Neural cell (in vitro differentiated cells): ENCODE measurements around the gene ASCL5. TPM values are rescaled to one million over a fixed set of nuclear protein-coding genes. Genes with fewer than 3 reads are reported as not detected.

Experiments
- H2AFZ ChIP-seq: fragments of 200-600, 300-800 bp; sonication (generic), shearing (Covaris generic); 2 replicates; pipeline ENCODE4 v1.6.0; 2014; ENCODE audit warnings: low read depth, mild to moderate bottlenecking, antibody characterized with exemption, low read length, moderate library complexity
- H3F3A ChIP-seq: fragments of 200-600 bp; shearing (Covaris generic); 2 replicates; pipeline ENCODE4 v1.6.1; 2016; ENCODE audit warnings: mild to moderate bottlenecking, moderate library complexity, mixed read lengths, antibody characterized with exemption, low read length; ENCODE audit not compliant: insufficient read depth, poor library complexity, severe bottlenecking
- H3K27ac ChIP-seq: fragments of 200-600, 300-800 bp; sonication (generic), shearing (Covaris generic); 2 replicates; pipeline ENCODE4 v1.5.1; 2014; ENCODE audit warnings: mild to moderate bottlenecking, low read length, moderate library complexity
- H3K27me3 ChIP-seq: fragments of 300-800, 200-600 bp; sonication (generic), shearing (Covaris generic); 2 replicates; pipeline ENCODE4 v1.6.0; 2014; ENCODE audit warnings: mild to moderate bottlenecking, low read depth, low read length, moderate library complexity; ENCODE audit not compliant: insufficient read depth
- H3K36me3 ChIP-seq: fragments of 300-800, 200-600 bp; sonication (generic), shearing (Covaris generic); 2 replicates; pipeline ENCODE4 v1.5.1; 2014; ENCODE audit warnings: mild to moderate bottlenecking, antibody characterized with exemption, low read length, moderate library complexity; ENCODE audit not compliant: insufficient read depth
- H3K4me2 ChIP-seq: fragments of 300-800, 200-600 bp; sonication (generic), shearing (Covaris generic); 2 replicates; pipeline ENCODE4 v1.6.0; 2014; ENCODE audit warnings: mild to moderate bottlenecking, low read length
- H3K4me3 ChIP-seq: fragments of 300-800, 200-600 bp; sonication (generic), shearing (Covaris generic); 2 replicates; pipeline ENCODE4 v1.5.1; 2014; ENCODE audit warnings: mild to moderate bottlenecking, low read length, moderate library complexity
- H3K79me2 ChIP-seq: fragments of 200-600 bp; shearing (Covaris generic); replicated peaks from 2 replicates; pipeline ENCODE4 v1.6.0; 2014; ENCODE audit warnings: mild to moderate bottlenecking, low read length, moderate library complexity; ENCODE audit not compliant: insufficient read depth
- H3K9ac ChIP-seq: fragments of 300-800, 200-600 bp; sonication (generic), shearing (Covaris generic); 2 replicates; pipeline ENCODE4 v1.6.1; 2016; ENCODE audit warnings: mild to moderate bottlenecking, low read length, mixed read lengths
- H3K9me2 ChIP-seq: fragments of 200-600 bp; shearing (Covaris generic); 2 replicates; pipeline ENCODE4 v1.6.1; 2016; ENCODE audit warnings: mild to moderate bottlenecking, low read length, mixed read lengths; ENCODE audit not compliant: insufficient read depth
- H3K9me3 ChIP-seq: fragments of 200-600, 300-800 bp; sonication (generic), shearing (Covaris generic); 2 replicates; pipeline ENCODE4 v1.6.1; 2016; ENCODE audit warnings: mild to moderate bottlenecking, mixed run types, low read length, moderate library complexity, mixed read lengths
- H4K20me1 ChIP-seq: fragments of 200-600 bp; shearing (Covaris generic); 2 replicates; pipeline ENCODE4 v1.6.1; 2016; ENCODE audit warnings: mild to moderate bottlenecking, mixed run types; ENCODE audit not compliant: insufficient read depth
- CTCF ChIP-seq: fragments of 450-650 bp; IDR thresholded peaks from 2 replicates; pipeline ENCODE4 v1.5.1; 2014; ENCODE audit warnings: antibody characterized with exemption, mild to moderate bottlenecking, moderate library complexity; ENCODE audit not compliant: poor library complexity, severe bottlenecking
- EP300 ChIP-seq: fragments of 450-650 bp; conservative IDR thresholded peaks from 2 replicates; pipeline ENCODE4 v1.6.1; 2014; ENCODE audit warnings: antibody characterized with exemption, mild to moderate bottlenecking, moderate library complexity; ENCODE audit not compliant: poor library complexity, severe bottlenecking
- EZH2 ChIP-seq: fragments of 200-600, 300-800 bp; shearing (Covaris generic), sonication (generic); IDR thresholded peaks from 2 replicates; pipeline ENCODE4 v1.6.1; 2014; ENCODE audit warnings: antibody characterized with exemption, low read length, borderline replicate concordance, mild to moderate bottlenecking; ENCODE audit not compliant: insufficient read depth, poor library complexity, severe bottlenecking
- MXI1 ChIP-seq: fragments of 450-650 bp; conservative IDR thresholded peaks from 2 replicates; pipeline ENCODE4 v1.6.1; 2014; ENCODE audit warnings: antibody characterized with exemption, mild to moderate bottlenecking; ENCODE audit not compliant: poor library complexity, severe bottlenecking
- POLR2AphosphoS5 ChIP-seq: IDR thresholded peaks from 2 replicates; pipeline ENCODE4 v1.6.1; 2012
- RAD21 ChIP-seq: fragments of 450-650 bp; conservative IDR thresholded peaks from 2 replicates; pipeline ENCODE4 v1.6.1; 2014; ENCODE audit warnings: antibody characterized with exemption, mild to moderate bottlenecking, moderate library complexity
- SMC3 ChIP-seq: fragments of 450-650 bp; conservative IDR thresholded peaks from 2 replicates; pipeline ENCODE4 v1.6.1; 2014; ENCODE audit warnings: antibody characterized with exemption, mild to moderate bottlenecking, moderate library complexity; ENCODE audit not compliant: poor library complexity
- TAF1 ChIP-seq: IDR thresholded peaks from 2 replicates; pipeline ENCODE4 v1.6.1; 2012; ENCODE audit warnings: low read depth
- polyA plus RNA-seq: library from polyadenylated mRNA; depleted of rRNA; stranded (reverse); fragments of >200 nt; gene quantifications from 2 replicates; pipeline ENCODE4 v1.2.3, GENCODE V29; 2014
- TF ChIP-seq, protein P1 (sequence below): IDR thresholded peaks from 2 replicates; pipeline ENCODE4 v1.6.1; 2012; ENCODE audit warnings: borderline replicate concordance

ASCL5 gene
- polyA plus RNA-seq, 1 donor from 2014 or later: not detected

DNA sequence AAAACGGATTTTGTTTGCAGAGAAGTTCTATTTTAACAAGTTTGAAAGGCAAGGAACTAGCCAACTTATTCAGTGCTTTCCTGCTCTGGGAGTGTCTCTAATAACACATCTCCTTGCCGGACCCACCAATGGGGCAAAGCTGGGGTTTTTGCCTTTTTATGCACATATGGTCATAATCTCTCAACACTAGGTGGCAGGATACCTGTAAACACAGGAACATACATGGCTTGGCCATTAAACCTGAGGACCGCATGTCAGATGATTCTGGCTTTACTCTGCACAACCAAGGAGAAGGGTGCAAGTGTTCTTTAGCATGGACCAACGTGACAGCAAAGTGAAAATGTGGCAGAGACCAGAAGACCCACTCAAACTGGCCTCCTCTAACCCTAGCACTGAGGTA lies 22.4 kb upstream of the ASCL5 start:
- peaks cover 11% of the 10 kb centered on the region for H3K79me2 ChIP-seq
- TF ChIP-seq SMC3 (peak; percentile 73), CTCF (peak; percentile 66), RAD21 (peak; percentile 59), MXI1 (no peak)
- H3K27ac ChIP-seq: no peak overlapping the region

DNA sequence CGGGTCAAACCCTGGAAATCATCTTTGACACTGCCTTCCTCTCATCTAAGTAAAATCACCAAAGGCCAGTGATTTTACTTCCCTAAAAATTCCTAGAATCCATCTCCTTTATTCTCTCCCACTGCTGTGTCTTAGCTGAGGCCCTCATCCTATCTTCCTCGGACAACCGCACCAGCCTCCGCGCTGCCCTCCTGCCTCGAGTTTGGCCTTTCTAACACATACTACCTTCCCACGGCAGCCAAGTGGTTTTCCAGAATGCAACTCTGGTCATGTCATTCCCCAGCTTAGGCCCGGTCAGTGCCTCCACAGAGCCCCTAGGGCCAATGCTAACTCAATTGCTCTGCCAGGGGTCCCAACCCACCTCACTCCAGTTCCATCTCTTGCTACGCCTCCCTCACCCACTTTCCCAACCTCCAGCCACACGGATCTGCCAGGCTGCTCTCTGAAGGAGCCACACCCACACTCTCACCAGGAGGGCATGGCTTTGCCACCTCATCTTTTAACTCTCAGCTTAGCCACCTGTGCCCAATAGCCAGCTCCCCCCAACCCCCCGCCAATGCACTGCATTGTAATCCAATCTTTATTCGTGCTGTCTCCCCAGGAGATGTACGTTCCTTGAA lies 20.5 kb upstream of the ASCL5 start:
- Histone ChIP-seq H3F3A (no peaks in the 10 kb centered on the region), H3K4me3 (no peak overlapping the region), H3K79me2 (no peaks in the 10 kb centered on the region), H3K36me3 (peaks cover 6% of the 10 kb centered on the region), H3K4me2 (no peak overlapping the region), H3K9me2 (no peaks in the 10 kb centered on the region), H3K27ac (no peak overlapping the region), H3K9ac (no peak overlapping the region), H2AFZ (no peak overlapping the region), H3K27me3 (no peaks in the 10 kb centered on the region), H4K20me1 (no peaks in the 10 kb centered on the region), H3K9me3 (no peaks in the 10 kb centered on the region)
- TF ChIP-seq RAD21 (no peak), TAF1 (no peak), POLR2AphosphoS5 (no peak), EP300 (no peak), EZH2 (no peak), MXI1 (no peak), SMC3 (no peak), CTCF (no peak)
- TF ChIP-seq, protein P1, sequence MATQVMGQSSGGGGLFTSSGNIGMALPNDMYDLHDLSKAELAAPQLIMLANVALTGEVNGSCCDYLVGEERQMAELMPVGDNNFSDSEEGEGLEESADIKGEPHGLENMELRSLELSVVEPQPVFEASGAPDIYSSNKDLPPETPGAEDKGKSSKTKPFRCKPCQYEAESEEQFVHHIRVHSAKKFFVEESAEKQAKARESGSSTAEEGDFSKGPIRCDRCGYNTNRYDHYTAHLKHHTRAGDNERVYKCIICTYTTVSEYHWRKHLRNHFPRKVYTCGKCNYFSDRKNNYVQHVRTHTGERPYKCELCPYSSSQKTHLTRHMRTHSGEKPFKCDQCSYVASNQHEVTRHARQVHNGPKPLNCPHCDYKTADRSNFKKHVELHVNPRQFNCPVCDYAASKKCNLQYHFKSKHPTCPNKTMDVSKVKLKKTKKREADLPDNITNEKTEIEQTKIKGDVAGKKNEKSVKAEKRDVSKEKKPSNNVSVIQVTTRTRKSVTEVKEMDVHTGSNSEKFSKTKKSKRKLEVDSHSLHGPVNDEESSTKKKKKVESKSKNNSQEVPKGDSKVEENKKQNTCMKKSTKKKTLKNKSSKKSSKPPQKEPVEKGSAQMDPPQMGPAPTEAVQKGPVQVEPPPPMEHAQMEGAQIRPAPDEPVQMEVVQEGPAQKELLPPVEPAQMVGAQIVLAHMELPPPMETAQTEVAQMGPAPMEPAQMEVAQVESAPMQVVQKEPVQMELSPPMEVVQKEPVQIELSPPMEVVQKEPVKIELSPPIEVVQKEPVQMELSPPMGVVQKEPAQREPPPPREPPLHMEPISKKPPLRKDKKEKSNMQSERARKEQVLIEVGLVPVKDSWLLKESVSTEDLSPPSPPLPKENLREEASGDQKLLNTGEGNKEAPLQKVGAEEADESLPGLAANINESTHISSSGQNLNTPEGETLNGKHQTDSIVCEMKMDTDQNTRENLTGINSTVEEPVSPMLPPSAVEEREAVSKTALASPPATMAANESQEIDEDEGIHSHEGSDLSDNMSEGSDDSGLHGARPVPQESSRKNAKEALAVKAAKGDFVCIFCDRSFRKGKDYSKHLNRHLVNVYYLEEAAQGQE: no peak

More for the DNA sequence above, 22.4 kb upstream of the ASCL5 start:
- Histone ChIP-seq H3K4me2 (no peak overlapping the region), H3K4me3 (no peak overlapping the region), H3F3A (no peaks in the 10 kb centered on the region), H4K20me1 (no peaks in the 10 kb centered on the region), H3K27me3 (no peaks in the 10 kb centered on the region), H3K36me3 (peaks cover 6% of the 10 kb centered on the region), H3K9me3 (no peaks in the 10 kb centered on the region), H2AFZ (no peak overlapping the region), H3K9me2 (no peaks in the 10 kb centered on the region), H3K9ac (no peak overlapping the region)
